HG02678 (cell line): ENCODE data around the gene DNASE1L3.
"Not testable (repeated sequence)": the region's sequence is repeated elsewhere in the genome, so short reads cannot be mapped to it uniquely, and the experiment has no call there.

Experiments used
- ATAC-seq: cut with Tn5 transposase; IDR thresholded peaks from one replicate; pipeline ENCODE4 v1.9.1; 2021; ENCODE audit warnings: mild to moderate bottlenecking, moderate library complexity; ENCODE audit not compliant: unreplicated experiment

DNASE1L3 gene

DNA sequence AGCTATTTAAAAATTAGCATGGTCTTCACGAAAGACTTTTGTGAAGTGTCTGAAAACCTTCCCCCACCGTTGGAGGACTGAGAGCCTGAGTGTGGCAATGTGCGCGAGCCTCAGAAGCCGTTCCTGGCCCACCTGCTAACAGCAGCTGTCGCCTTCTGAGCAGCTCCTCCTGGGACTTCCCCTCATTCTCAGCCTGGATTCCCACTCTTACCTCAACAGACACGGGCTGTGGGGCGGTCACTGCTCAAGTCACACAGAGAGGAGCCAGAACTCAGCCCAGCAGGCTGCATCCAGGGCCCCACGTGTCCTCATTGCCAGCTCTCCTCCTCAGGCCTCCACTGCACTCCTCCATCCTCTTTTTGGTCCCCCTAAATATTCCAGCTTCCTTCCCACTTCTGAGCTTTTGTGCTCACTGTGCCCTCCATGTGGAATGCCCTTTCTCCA lies 7.8 kb downstream of the DNASE1L3 start:
- peak; percentile 87 for ATAC-seq

DNA sequence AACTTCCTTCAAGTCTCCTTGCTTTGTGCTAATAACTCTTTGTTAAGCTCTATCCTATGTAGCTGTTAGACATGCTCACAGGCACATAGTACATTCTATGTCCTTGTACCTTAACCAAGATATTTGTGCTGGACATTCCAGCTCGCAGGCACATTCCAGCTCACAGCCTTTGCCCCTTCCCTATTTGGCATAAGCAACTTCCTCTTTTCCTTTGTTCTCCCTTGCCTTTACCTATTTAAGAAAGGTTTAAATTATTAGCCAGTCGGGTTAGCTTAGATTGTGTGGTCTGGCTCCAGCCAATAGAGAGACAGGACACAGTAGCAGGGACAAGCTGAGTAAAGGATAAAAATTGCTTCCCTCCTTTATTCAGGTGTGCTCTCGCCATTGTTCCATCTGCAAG lies 9.3 kb downstream of the DNASE1L3 start:
- not testable (repeated sequence) for ATAC-seq

DNA sequence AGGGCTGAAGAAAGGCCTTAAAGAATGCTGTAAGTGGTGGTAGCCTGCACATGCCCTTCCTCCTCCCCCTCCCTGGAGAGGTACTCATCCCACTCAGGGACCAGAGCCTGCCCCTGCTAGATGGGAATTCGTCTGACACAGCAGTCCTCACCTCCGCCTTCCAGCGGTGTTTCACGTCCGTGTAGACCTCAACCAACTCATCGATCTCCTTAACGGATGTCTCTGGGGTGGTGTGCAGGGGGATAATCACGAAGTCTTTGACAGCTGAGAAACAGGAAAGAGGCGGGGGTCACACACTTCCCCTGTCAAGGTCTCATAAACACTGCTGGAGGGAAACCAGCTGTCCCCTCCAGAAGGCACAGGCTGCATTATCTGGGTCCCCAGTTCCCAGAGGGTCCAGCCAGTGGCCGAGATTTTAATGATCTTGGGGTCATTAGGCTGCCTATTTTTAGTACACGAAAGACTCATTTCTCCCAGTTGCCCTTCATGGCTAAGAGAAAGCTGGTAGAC lies 9.9 kb downstream of the DNASE1L3 start:
- no peak for ATAC-seq

DNA sequence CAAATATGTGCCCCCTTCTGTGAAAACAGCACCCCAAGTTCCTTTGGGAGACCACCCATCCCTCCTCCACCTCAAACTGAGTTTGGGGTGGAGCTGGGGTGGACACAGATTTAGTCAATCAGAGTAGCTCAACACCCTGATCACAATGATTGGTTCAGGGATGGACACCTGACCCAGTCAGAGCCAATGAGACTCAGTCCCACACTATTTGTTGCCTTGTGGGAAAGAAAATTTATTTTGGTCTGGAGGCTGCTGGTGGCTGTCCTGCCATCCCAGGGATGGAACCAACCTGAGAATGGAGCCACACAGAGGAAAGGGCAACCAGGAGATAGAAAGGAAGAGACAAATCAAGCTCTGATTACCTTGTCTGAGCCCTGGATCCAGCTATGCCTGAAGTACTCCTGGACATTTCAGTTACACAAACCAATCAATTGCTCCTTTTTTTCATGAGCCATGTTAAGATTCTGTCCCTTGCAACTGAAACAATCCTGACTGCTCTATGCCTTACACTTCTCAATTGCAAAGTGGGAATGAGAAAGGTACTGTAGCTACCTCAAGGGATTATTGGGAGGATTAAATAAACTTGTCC lies 10.6 kb downstream of the DNASE1L3 start:
- no peak for ATAC-seq

DNA sequence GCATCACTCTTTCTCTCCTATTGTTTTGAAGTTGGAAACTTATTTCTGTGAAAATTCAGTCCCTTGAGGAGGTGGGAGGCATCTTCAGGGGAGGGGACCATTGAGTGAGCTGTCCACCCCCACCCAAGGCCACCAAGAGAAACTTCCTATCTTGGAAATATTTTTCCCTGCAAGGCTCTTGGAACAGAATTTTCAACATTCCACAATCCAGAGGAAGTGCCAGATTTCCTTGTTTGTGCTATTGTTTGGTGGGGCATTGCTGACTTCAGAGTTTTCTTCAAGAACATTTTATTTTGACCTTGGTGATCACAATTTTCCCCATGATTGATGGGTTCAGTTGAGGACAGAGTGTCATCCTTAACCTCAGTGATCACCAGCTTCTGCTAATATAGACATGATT lies 12.0 kb downstream of the DNASE1L3 start:
- ATAC-seq, result no peak

DNA sequence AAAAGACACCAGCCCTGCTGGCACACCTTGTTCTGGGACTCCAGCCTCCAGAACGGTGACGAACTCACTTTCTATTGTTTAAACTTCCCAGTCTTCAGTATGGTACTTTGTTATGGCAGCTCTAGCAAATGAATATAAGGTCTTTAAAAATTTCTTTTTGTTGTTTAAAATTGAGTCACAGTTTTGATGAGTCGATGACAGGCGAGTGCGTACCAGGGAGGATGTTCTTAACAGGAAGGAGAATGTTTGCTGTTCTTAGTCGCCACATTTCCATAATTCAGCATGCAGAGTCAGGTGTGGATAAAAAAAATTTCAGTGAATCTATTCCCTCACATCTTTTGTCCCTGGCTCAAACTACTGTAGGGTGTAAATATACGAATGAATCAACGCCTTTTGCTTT lies 12.4 kb downstream of the DNASE1L3 start:
- no peak for ATAC-seq

DNA sequence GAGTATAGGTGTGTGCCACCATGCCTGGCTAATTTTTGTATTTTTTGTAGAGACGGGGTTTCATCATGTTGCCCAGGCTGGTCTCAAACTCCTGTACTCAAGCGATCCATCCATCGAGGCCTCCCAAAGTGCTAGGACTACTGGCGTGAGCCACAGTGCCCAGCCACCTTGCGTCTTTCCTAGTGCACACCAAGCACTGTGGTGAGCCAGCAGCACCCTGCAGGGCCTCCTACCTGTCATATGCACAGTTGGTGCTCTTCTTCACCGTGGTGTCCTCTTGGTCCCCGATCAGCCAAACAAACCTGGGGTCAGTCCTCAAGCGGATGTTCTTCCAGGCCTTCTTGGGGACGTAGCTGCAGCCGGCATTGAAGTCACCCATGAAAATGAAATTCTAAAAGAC lies 13.2 kb downstream of the DNASE1L3 start:
- ATAC-seq, result no peak

DNA sequence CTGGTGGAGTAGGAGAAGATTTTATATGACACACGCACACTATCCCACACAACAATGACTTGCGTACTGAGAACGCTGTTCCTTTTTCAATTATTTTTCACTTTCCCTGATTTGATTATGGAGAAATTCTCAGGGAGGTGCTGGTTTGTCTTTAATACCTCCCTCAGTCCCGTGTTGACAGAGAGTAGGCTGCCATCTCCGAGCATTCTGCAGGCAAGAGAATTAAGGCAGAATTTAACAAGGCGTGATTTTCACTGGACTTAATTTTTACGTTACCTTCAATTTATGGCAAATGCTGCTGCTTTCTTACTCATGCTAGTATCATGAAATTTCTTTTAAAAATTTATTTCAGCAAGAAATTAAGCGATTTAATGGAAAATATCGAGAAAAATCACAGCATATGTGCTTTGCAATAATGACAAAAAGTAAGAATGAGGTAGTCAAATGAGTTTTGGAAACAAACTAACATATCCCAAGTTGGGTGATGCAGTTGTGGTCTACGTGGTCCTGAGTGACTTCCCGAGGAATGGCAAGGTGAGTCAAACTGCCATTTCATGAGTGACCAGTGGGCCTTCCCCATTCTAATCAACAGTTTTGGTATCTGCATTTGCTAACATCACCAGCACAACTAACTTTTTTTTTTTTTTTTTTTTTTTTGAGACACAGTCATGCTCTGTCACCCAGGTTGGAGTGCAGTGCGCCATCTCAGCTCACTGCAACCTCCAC lies 16.9 kb downstream of the DNASE1L3 start:
- no peak for ATAC-seq

DNA sequence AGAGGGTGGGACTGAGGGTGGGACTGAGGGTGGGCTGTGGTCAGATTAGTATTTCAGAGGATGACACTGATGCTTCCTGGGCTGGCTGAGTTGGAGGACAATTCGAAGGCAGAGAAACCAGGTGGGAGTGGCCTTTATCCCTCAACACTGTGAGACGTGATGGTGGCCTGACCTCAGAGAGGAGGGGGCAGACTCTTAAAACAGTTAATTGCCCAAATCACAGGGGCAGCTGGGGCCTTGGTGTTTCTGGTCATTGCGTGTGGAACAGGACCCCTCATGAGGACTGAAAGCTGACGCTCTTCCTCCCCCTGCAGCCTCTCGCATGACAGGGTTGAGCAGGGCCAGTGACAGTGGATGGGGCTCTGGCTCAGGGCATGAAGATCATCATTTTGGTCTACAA lies 18.7 kb downstream of the DNASE1L3 start:
- ATAC-seq, result no peak

DNA sequence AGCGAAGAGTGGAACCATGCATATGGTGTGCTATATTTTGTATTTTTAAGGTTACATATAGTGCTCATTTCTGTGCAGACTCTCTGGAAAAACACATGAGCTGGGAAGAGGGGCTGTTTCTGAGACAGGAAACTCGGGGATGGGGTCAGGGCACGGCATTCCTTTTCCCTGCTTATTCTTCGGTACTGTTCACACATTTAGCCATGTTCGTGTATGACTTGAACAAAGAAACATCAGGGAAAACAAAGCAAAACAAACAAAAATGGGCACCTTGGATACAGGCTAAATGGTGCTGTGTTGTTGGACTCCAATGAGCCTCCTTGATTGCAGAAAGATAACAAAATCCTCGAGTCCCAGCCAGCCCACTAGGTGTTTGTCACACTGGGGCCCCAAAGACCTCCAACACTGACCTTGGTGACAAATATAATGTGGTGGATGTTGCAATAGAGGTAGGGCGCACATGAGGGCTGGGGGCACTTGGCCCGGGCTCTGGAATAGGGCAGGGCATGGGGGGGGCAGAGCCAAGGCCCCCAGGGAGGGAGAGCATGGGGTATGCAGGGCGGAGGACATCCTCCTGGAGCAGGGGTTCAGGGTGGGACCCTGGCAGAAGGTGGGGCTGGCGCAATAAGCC lies 19.3 kb downstream of the DNASE1L3 start:
- ATAC-seq, result no peak

DNA sequence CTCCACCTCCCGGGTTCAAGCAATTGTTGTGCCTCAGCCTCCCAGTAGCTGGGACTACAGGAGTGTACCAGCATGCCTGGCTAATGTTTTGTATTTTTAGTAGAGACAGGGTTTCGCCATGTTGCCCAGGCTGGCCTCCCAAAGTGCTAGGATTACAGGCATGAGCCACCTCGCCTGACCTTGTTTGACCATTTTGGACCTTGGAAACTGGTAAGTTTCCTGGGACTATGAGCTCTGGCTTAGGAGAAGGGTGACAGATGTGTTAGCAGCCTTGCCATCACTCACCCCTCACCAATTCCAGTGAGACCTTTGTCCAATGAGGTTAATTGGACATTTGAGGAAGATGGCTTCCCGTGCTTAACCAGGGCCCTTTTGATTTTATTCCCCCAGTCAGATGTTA lies 19.9 kb downstream of the DNASE1L3 start:
- no peak for ATAC-seq

DNA sequence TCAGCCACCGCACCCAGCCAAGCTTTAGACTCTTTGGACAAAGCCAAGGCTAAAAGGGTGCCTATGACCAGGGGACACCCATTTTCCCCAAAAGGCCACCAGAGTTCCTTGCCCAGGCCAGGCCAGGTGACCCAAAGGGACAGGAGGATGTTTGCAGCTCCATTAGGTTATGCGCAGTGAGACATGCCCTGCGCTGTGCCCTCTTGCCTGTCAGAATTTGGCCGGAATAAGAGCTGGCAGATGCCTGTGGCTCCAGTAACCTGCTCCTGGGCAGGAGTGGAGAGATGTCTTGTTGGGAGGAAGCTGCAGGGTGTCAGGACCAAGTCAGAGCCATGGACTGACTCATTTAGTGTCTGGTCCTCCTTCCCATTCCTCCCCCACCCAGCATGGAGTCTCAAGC lies 20.5 kb downstream of the DNASE1L3 start:
- no peak for ATAC-seq

DNA sequence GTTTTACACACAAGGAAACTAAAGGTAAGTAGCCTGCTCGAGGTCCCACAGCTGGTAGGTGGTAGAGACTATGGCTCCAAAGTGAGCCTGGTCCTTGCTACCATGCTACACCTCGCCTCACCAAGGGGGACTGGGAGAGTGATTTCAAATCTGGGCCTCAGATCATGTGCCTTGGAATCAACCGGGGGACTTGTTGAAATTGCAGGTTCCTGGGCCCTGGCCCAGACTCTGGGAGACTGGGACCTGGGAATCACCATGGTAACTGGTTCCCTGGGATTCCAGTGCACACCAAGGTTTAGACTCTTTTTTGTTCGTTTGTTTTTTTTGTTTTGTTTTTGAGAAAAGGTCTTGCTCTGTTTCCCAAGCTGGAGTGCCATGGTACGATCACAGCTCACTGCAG lies 21.1 kb downstream of the DNASE1L3 start:
- no peak for ATAC-seq

DNA sequence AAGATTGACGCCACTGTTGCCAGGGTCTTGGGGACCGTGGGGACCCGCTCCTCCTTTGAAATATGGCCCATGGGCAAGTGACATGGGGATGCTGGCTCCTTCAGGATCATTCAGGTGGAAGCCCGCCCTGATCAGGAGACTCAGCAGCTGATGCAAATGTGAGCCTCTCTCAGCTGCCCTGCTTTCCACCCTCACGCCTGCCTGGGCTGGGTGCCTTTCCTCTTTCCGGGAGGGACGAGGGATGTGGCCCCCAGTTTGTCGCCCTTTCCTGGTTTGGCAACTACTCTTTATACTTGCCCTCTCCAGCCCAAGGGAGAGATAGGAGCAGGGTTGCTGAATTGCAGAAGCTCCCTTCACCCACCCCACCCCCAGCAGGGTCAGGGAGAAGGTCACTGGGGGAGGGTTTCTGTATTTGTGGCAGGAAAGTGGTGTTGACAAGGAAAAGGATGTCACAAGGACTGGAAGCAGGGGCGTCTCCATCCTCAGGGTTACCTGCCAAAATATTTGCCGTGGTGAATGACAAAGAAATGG lies 21.8 kb downstream of the DNASE1L3 start:
- no peak for ATAC-seq

DNA sequence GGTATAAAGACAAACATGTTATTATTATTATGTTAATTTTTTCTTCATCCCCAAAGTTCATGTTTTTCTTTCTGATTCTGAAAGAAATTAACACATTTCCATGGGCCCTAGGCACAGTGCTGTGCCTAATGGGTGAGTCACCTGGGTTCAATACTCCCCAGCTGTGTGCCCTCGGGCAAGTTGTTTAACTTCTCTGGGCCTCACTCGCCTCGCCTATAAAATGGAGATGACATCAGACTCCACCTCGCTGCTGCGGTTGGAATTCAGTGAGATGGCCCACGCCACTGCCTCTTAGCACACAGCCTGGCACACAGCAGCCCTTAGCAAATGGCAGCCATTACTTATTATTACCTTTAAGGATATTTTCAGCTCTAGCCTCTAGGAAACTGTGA lies 22.6 kb downstream of the DNASE1L3 start:
- ATAC-seq, result no peak

DNA sequence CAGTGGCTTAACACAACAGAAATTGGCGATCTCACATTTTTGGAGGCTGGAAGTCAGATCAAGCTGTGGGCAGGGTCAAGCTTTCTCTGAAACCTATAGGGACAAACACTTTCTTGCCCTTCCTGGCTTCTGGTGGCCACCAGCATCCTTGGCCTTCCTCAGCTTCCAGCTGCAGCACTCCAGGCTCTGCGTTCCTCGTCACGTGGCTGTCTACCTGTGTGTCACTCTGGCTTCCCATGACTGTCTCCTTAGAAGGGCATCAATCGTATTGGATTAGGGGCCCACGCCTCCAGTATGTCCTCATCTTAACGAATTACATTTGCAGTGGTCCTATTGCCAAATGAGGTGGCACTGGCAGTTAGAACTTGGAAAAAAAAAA lies 25.8 kb downstream of the DNASE1L3 start:
- no peak for ATAC-seq

DNA sequence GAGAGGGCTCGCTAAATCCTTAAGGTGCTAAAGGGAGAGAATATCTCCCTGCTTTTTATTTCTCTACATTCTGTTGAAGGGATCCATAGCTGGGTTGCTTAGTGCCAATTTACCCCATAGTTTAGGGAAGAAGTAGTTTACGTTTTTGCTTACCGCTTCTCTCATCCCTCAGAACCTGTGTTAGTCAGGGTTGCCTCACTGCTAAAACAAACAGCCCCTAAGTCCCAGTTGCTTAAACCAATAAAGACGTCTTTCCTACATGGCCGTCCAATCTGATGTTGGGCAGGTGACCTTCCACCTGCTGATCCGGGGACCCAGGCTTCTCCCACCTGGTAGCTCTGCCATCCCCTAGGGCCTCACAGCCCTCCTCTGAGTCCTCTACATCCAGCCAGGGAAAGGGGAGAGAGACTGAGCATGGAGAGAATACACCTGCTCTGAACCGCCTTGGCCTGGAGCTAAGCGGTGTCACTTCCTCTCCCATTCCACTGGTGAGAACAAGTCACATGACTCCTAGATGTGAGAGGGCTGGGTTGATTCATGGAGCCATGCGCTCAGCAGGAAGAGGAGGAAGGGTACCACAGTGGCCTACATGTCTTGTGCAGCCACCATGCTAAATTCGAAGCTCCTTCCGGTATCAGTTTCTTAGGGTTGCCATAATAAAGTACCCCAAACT lies 26.3 kb downstream of the DNASE1L3 start:
- ATAC-seq, result no peak

DNA sequence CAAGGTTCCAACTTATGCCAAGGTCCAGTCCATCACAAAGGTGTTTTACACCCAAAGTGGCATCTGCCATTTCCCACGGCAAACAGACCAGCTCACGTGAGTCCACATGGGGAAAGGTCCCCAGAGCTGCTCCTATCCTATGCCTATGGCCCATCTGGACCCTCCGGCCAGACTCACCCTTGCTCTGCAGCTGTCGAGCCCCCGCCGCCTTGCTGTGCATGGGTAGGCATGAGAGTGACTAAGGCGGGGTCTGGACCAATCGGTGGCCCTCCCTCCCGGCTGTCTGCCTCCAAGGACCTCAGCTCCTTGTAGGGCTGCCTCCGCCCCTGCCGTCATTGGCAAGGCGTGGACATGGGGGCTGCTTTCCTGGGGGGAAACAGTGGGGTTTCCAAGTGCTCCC lies 26.9 kb downstream of the DNASE1L3 start:
- ATAC-seq, result no peak

DNA sequence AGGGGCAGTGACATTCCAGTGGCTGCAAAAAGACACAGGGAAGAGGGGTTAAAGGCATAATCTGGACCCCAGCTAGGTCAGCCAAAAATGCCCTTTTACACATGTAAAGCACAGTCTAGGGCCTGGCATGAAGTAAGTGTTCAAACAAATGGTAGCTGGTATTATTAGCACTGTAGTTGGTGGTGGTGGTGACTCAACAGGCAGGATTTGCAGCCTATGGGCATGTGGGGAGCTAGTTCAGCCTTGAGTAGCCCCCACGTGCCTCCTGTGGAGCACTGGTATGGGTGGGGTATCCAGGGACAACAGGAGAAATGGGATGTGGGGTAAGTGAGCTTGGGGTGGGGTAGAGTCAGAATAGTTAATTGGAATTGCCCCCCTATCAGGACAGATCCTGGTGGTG lies 27.6 kb downstream of the DNASE1L3 start:
- ATAC-seq, result no peak

DNA sequence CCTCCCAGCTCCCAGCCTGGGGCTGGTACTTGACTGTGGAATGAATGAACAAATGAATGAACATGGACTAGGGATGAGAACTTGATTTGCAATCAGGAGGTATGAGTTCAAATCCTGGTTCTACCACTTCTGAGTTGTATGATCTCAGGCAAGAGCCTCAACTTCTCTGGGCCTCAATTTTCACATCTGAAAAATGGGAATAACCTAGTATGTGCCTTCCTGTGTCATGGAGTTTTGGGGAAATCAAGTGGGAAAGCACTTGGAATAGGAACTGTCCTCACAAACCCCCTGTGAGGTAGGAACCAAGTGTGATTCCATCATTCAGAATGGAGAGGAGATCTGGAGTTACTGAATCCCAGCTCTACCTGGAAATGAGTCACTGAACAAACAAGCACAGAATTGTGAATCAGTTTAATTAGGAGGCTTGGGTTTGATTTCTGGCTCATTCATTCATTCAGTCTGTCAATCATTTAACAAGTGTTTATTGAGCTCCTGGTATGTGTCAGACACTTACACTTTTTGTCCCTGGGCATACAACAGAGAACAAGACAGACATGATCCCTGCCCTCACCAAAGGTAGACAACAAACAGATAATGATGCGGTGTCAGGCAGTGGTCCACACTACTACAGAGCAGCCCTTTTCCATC lies 29.7 kb downstream of the DNASE1L3 start:
- no peak for ATAC-seq
